Stimulated activated CD4-positive, alpha-beta T cell treated with anti-CD3 and anti-CD28 coated beads, Interleukin-4, amount 100 ng/mL, for 4 hours (primary cell): ENCODE results near the gene MUC20.
"Not testable (repeated sequence)": the region's sequence is repeated elsewhere in the genome, so short reads cannot be mapped to it uniquely, and the experiment has no call there.

Source experiments
- DNase-seq, 2 experiments: peaks; one replicate each; pipeline ENCODE4 v3.0.0-alpha.2; 2020

The MUC20 gene

DNA sequence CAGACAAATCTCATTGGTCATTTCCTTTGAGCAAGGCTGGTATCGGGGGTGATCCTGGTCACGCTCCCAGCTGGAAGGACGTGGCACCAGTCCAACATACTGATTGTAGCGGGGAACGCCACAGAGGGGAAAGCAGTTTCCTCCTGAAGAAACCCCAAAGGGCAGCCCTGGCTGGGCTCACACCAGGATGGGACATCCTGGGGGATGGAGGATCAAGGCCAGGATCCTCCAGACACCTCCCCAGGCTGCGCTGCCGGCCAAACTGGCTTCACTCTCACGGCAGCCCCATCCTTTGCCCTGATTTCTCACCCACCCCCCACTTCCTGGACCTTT is 36.6 kb downstream of the MUC20 start:
- DNase-seq = no peak

DNA sequence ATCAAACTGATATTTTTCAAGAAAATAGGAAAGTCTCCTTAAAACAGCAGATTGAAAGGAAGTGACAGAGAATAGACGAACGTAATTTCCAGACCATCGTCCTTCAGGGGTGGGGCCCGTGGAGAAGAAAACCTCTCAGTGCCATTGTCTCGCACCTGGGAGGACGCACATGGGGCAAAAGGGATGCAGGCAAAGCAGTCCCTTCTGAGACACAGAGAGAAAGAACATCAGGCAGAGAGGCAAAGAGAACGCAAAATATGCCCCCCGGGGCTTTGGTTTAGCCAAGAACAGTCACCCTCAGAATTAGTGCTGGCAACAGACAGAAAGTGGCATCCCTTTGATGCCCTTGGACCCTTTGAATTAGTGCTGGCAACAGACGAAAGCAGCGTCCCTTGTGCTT is 37.0 kb downstream of the MUC20 start:
- DNase-seq = no peak

DNA sequence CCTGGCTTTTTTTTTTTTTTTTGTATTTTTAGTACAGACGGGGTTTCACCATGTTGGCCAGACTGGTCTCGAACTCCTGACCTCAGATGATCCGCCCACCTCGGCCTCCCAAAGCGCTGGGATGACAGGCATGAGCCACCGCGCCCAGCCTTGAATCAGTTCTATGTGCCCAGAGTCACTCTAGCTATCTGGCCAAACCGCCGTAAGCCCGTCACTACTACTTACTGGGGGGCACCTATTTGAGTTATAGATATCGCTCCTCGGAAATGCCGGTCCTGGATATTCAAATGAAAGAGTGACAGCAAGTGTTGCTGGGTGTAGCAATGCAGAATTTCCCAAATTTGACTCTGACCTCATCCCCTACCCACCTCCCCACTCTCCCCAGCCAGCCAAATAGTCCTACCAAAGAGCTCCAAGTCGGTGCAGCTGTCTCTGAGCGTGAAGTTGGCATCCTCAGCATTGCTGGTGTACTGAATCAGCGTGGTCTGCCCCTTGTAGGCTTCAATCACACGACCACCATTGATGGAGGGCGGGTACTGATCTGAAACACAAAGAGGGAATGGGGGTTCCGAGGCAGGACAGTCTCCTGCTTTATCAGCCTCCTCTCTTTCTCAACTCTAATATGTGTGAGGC is 38.1 kb downstream of the MUC20 start:
- no peak for DNase-seq

DNA sequence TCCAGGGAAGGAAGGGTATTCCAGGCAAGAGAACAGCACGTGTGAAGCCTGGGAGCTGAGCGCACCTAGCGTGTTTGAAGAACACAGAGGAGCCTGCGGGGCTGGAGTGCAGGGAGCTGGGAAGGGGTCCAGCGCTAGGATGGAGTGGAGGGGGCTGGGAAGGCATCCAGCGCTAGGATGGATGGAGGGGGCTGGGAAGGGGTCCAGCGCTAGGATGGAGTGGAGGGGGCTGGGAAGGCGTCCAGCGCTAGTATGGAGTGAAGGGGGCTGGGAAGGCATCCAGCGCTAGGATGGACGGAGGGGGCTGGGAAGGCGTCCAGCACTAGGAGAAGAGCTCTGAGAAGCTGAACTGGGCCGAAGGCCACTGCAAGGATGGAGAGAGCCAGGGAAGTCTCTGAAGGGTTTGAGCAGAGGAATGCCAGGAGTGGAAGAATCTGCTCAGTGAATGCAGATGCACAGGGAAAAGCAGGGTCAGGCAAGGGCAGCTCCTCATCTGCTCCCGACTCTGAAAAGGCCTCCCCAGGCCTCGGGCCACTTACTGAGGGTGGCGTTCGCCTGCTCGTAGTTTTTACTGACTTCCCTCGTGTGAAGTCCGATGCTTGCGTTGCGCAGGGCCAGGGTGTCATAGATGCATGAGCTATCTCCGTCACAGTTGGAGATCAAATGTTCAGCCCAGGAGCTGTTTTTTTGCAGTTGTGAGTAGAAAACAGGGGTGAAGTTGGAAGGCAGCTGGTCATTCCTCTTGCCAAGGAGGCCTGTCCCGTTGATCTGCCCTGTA is 39.8 kb downstream of the MUC20 start:
- DNase-seq = no peak

DNA sequence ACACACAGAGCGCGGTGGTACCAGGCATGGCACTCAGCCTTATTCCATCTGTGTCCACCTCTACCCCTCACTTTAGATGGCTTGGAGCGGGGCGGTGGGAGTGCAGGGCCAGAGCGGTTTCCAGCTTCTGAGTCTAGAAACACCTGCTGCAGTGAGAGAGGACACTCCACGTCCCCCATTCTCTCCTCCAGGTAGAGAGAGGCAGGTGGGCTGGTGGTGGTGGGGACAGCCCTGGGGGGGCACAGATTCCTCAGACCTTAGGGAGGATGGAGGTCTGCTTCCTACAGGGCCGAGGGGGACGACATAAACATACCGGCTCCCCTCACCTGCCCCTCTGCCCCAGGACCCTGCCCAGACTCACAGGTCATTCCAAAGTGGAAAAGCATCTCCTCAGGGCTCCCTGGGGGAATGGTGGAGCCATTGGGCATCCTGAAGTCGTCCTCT is 40.4 kb downstream of the MUC20 start:
- DNase-seq = no peak

DNA sequence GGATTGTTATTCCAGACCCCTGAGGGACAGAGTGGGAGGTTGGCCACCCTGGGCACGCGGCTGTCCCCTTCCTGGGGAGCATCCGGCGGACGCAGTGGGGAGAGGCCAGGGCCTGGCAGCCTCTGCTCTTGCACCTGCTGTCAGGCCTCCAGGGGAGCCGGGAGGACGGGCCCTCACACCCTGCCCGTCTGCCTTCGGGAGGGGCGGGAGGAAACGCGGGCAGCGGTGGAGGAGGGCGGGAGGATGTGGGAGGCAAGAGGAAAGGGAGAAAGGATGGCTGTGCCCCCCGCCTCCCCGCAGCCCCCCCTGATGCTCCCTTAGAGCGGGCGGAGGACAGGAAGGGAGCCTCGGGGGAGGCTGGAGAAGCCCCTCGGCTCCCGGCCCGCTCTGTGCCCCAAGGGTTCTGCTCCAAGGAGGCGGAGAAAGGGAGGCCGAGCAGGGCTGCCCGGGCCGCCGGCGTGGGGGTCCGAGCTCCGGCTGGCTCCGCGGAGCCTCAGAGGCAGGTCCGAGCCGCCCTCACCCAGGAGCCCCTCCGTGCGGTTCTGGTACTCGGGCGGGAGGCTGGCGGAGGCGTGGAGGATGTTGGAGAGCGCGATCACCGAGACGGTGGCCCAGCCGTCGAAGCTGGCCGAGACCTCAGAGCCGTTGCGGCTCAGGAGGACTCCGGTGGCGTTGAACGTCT is 40.9 kb downstream of the MUC20 start:
- DNase-seq = no peak

DNA sequence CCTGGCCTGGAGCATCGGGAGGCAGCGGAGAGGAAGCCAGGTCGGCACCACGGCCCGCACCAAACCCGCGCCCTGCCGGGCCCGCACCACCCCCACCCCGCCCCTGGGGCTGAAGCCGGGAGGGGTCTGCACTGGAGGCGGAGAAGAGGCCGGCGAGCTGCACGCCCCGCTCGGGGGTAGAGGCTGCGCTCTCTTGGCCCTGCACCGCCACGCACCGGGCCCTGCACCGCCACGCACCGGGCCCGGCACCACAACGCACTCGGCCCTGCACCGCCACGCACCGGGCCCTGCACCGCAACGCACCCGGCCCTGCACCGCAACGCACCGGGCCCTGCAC is 41.4 kb downstream of the MUC20 start:
- no peak for DNase-seq

DNA sequence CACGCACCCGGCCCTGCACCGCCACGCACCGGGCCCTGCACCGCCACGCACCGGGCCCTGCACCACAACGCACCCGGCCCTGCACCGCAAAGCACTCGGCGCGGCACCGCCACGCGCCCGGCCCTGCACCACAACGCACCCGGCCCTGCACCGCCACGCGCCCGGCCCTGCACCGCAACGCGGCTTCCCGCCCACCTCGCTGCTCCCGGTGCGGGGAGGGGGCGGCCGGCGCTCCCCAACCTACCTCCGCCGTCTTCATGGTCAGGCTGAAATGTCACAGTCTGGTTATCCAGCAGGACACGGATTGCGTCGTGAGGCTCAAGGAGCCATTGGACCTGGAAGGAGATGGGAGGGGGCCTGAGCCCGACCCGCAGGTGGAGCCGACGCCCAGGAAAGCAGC is 41.8 kb downstream of the MUC20 start:
- no peak for DNase-seq

DNA sequence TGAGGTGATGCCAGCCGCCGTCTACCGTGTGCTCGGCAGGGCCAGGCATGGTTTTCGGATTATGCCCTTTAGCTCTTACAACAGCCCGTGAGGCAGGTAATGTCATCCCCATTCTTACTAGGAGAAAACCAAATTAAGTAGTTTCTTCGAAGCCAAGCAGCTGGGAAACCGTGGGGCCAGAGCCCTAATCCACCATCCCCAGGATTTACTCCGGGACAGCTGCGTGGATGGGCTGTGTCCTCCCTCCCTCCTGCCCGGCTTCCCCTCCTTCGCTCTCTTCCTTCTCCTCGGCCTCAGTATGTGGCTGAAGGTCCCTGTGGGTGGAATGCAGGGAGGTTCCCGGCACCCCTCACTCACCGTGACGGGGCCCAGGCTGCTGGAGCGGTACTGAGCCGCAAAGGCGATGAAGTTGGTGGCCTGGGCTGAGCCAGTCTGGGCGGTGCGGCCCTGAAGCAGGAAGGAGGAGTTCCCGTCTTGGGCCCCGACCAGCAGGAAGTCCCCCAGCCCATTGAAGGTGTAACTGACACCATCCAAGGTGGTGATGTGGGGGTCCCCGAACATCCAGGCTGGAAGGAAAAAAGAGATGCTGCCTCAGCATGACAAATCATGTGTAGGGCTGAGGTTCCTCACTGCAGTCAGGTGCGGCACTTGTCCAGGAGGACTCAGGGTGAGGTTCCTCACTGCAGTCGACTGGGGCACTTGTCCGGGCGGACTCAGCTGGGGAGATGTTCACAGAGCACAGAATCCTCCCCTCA is 42.5 kb downstream of the MUC20 start:
- DNase-seq = no peak

DNA sequence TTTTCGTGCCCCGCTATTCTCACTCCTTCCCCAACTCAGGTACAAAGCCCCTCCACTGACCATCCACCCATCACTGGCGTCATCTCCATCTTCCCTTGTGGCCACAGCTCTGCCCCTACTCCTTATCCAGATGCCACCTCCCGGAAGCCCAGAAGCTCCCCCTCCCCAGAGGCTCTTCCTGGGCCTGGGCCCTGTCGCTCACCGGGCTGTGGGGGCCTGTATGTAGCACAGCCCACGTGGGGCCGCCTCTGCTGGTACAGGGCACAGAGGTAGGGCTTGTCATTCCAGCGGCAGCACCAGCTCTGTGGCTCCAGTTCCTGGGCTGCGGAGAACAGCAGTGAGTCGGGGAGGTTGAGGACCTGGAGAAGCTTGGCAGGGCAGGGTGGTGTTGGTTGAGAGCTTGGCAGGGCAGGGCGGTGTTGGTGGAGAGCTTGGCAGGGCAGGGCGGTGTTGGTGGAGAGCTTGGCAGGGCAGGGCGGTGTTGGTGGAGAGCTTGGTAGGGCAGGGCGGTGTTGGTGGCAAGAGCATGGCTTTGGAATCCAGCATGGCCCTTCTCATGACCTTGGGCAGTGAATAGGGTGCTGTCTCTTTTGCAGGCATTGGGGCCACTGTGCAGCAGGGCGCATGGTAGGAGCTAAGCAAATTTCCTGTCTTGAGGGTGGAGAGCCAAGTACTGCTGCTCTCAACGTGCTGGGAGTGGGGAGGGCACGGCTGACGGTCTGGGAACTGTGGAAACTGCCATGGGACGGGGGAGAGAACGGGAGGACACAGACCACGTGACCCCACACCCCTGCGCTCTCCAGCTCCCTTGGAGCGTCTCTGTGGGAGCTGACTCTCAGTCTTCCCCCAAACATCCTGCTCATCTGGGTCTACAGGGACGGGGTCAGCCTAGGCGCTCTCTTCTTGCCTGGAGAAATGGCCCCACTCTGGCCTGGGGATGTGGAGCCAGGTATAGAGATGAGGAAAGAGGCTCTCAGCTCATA is 43.4 kb downstream of the MUC20 start:
- no peak for DNase-seq

DNA sequence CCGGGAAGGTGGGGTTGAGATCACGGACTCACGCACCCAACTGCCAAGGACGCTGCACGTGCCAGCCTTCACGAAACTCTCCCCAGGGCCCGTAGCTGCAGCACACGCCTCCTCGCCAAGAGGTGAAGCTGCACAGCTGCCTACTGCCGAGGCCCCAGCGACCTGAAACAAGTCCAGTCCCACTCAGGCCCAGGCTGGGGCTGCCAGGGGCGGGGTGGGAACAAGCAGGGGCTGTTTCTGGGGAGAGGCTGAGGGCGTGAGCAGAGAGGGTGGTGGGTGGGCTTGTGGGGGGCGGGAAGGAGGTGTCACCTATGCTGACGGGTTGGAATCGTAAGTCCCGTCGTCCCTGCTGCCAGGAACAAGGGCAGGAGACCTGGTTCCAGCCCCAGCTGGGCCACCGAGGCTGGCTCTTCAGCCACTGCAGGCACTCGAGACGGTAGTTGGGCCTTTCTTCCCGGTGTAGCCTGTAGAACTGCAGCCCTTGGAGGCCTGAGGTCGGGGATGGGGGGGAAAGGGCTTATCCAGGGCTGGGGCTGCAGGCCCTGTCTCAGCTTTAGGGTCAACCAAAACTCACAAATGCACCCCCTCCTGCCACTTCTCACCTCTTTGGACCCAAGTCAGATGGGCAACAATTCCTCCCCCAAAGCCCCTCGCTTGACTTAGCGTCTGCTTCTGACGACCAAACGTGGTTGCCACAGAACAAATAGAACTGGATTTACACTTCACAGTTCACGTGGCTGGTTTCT is 44.4 kb downstream of the MUC20 start:
- no peak for DNase-seq

DNA sequence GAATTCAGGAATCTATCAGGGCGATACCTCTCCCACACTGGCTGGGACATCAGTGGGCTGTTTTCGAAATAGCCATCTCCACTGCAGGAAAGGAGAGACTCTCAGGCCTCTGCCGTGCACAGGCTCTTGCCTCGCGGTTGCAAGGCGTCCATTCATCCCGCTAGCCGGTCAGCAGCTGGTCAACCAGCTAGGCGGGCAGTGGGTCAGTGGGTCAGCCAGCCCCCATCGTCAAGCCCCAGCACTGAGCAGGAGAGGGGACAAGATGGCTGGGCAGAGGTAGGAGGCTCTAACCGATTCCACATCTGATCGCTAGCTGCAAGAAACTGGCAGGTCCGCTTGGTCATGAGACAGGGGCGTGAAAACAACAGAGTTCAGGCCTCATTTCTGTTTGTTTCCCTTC is 45.9 kb downstream of the MUC20 start:
- DNase-seq = no peak

DNA sequence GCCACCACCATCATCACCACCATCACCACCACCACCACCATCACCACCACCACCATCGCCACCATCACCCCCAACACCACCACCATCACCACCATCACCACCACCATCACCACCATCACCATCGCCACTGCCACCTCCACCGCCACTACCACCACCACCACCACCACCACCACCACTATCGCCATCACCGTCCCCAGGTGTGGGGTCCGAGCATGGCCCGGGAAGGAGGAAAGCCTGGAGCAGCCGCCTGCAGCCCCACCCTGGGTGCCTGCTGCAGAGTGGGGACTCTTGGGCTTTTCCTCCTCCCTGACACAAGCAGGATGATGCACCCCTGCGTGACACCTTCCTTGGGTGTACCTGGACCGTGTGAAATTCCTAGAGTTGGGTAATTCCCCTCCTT is 47.0 kb downstream of the MUC20 start:
- no peak for DNase-seq

DNA sequence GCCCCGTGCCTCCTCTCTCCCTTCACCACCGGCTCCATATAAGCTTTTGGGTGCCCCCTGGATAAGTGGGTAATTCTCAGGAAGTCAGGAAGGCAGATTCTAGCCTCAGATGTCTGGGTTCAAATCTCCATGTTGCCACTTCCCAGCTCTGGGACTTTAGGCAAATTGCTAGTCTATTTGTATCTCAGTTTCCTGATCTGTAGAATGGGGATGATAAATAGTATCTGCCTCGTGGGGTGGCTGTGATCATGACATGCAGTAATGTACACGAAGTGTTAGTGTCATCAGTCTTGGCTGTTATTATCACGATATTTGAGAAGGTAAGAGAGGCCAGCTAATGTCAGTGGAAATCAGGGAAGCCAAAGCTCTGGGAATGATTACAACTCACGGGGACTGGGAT is 47.6 kb downstream of the MUC20 start:
- DNase-seq = no peak

DNA sequence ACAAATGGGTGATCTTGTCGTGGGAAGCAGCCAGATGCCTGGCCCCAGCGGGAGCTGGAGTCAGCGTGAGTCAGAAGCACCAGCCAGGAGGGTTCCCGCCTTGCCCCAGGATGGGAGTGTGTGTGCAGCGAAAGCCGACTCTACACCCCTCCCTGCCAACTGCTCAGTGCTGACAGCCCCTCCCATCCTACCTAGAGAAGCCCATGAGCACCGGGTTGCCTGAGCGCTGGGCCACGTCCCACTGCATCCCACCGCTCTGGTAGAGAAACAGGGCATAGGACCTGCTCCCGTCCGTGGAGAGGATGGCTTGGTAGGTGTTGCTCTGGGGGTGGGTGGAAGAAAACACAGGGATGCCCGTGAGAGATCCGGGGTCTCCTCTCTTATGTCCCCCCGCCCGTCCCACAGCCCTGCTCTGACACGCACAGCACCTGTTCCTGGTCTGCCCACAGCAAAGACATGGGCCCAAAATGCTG is 48.1 kb downstream of the MUC20 start:
- no peak for DNase-seq

DNA sequence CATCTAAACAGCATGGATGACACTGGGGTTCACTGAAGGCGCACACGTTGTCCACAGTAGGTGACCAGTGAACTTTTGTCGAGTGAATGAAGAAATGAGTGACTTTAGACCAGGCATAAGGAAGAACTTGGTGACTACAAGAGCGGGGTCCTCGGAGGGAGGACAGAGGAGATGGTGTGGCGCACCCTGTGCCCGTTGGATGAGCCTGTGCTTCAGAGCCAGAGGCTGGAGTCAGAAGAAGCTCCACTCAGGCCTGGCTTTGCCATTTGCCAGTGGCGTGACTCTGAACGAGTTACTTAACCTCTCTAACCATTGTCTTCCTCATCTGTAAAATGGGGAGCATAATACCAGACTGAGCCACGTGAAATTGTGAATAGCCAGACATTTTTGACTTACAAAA is 48.8 kb downstream of the MUC20 start:
- no peak for DNase-seq

DNA sequence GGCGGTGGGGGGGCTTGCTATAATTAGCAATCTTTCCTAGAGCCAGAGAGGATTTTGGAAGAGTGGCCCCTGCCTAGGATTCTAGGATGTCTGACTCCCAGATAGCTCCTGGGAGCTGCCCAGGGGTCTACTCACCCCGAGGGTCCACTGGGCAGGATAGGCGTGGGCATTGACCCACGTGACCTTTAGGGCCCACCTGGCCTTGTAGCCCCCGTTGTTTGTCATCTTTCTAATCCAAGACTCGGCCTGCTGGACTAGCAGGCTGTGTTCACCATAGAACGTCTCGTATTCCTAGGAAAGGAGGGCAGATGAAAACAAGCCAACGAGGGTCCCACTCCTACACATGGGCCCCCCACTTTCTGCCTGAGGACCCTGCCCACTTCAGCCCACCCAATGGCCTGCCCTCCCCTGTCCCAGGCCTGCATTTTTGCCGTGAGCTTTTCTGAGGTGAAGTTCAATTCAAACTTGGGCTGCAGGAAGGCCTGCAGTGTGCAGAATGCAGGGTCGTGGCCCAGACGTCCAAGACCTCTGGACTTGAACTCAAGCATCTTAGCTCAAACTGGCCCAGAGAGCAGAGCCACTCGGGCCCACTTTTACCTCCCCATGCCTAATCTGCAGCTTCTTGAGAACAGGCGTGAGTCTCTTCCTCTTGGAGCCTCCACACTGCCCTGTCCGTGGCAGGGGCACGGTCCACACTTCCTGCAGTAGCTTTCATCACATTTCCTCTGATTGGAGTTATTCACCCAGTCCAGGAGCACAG is 49.5 kb downstream of the MUC20 start:
- DNase-seq = no peak

DNA sequence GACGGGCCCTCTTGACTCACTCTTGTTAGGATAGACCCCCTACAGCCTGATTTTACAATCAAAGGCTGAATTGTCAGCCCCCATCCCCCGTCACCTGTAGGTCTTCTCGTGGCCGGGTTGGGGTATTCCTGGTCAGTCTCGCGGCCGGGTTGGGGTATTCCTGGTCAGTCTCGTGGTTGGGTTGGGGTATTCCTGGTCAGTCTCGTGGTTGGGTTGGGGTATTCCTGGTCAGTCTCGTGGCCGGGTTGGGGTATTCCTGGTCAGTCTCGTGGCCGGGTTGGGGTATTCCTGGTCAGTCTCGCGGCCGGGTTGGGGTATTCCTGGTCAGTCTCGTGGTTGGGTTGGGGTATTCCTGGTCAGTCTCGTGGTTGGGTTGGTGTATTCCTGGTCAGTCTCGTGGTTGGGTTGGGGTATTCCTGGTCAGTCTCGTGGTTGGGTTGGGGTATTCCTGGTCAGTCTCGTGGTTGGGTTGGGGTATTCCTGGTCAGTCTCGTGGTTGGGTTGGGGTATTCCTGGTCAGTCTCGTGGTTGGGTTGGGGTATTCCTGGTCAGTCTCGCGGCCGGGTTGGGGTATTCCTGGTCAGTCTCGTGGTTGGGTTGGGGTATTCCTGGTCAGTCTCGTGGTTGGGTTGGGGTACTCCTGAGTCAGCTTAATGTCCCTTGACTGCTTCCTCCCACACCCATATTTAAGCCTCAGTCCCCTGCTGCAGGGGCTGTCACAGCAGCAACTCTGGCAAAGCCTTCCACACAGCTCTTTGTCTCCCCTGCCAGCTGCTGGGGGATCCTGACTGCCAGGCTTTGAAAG is 50.3 kb downstream of the MUC20 start:
- not testable (repeated sequence) for DNase-seq

DNA sequence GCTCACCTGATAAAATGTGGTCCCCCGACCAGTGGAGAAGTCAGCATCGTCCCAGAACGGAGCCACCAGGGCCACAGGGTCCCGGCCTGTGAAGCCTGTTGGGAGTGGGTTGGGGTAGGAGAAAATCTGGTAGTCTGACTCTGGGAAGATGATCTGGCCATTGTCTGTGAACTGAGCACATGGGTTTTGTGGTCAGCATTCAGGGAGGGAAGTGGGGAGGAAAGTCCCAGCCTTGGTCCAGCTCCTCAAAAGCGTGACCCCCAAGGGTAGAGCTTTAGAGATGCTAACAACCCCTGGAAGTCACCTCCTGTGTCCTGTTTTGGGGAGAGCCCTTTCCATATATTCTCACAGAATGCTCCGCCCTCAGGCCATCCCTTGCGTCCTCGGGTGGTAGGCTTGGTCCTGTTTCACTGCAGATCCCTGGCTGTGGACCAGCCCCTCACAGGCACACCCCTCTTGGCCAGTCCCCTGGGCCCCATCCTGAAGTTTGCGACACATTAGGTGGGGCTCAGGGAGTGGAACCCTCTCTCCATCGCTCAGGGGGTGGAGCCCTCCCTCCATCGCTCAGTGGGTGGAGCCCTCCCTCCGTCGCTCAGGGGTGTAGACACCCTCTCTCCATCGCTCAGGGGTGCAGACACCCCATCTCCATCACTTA is 51.0 kb downstream of the MUC20 start:
- DNase-seq = no peak
